ENCODE data around the gene PSORS1C2. TPM values are rescaled to one million over a fixed set of nuclear protein-coding genes. Genes with fewer than 3 reads are reported as not detected.

Gene PSORS1C2
- total and polyA plus RNA-seq, 2 donors (not counting 3 experiments of a cell fraction or from before 2014, with no cell fraction given), result not detected

DNA sequence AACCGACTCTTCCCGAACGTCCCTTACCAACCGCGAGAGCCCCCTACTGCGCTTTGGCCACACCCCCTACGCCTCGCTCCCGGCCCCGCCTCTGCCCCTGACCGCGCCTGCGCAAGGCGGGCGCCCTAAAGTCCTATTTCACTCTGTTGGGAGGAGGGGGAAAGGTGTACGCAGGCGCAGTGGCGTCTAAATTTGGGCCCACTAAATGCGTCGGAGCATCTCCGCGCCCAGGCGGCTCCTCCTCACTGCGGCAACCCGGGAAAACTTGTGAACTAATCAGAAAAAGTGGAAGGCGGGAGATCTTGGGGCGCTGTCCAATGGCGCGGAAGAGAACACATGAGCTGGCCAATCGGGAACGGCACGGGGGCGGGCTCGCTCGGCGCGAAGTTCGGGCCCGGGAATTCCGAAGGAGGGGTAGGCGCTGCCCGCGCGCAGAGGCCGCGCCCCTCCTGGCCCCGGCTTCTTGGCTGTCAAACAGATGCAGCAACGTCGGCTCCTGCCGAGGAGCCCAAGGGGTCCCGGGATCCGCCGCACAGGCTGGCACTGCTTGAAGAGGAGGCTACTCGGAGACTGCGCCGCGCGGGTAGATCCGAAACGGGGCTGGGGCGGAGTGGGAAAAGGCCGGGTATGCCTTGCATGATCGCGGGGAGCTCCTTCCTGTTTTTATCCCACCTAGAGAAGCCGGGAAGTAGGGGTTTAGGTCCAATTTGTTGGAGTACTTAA lies 19.4 kb upstream of the PSORS1C2 start, which contains the start of gene TCF19:
Gene TCF19 (plus strand): TSS at position 450 of the 723 bp plus-strand sequence. CDS start 881 bp downstream, outside the sequence.
- Histone ChIP-seq H3K9me3 (replicated peaks; ENCODE audit: control insufficient read depth, insufficient read depth, low read length) (no peaks in the 10 kb centered on the region), H3K4me1 (ENCODE audit: control insufficient read depth, extremely low read depth, insufficient read depth, low read length) (peaks cover 12% of the 10 kb centered on the region), H3K9ac (replicated peaks; ENCODE audit: extremely low read depth, insufficient read depth, low read length) (peak within 1 kb of the TSS; percentile 89), H3K9me1 (replicated peaks; ENCODE audit: control insufficient read depth, extremely low read depth, insufficient read depth, low read length) (no peaks in the 10 kb centered on the region), H3K79me2 (ENCODE audit: control insufficient read depth, insufficient read depth, low read length) (peaks cover 15% of the 10 kb centered on the region), H3K4me3 (replicated peaks in 1 of 3; ENCODE audit: insufficient read depth in 1 of 3, low read depth in 1 of 3, low read length in 3 of 3) (peak within 1 kb of the TSS; percentile 72 to 90 (median 90)), H3K27ac (ENCODE audit: insufficient read depth, low read depth, low read length) (peak within 1 kb of the TSS; percentile 30), H3K36me3 (ENCODE audit: control insufficient read depth in 2 of 2, extremely low read depth in 1 of 2, insufficient read depth in 2 of 2, low read length in 2 of 2) (no peaks in the 10 kb centered on the region), H2AFZ (ENCODE audit: low read depth, low read length) (peak within 1 kb of the TSS; percentile 96), H3K27me3 (ENCODE audit: control insufficient read depth in 2 of 2, insufficient read depth in 2 of 2, low read length in 2 of 2) (no peaks in the 10 kb centered on the region), H3K4me2 (ENCODE audit: insufficient read depth, low read length) (peak within 1 kb of the TSS; percentile 97), H4K20me1 (replicated peaks; ENCODE audit: control insufficient read depth, extremely low read depth, insufficient read depth, low read length) (no peaks in the 10 kb centered on the region)
- TF ChIP-seq GATA2 (IDR thresholded peaks at IDR 0.05; ENCODE audit: insufficient read depth, insufficient read length, low read depth, low read length) (no peak), POLR2A (IDR thresholded peaks at IDR 0.05; ENCODE audit: low read depth, low read length) (peak; percentile 3)
- TF ChIP-seq, protein P1, sequence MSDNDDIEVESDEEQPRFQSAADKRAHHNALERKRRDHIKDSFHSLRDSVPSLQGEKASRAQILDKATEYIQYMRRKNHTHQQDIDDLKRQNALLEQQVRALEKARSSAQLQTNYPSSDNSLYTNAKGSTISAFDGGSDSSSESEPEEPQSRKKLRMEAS (IDR thresholded peaks at IDR 0.05; ENCODE audit: insufficient read depth, insufficient read length), result peak; percentile 42
- FAIRE-seq (peak; percentile 99), DNase-seq (ENCODE audit: low read depth, low spot score) (peak; percentile 100)
- dilution Hi-C loops (cut with MboI; ENCODE audit: extremely low pct_ligation_motif_present, low sequenced_read_pairs), result no loop called here
- CTCF ChIA-PET, result interaction anchor here (0.6 to 3.7 kb wide), 11 partner anchors 11 to 370 kb away, joined by 3 to 16 read pairs (median 4); partner anchors contain the start of gene PSORS1C2
- no TSS peak for BruUV-seq (replicated peaks)
- POLR2A ChIA-PET, result interaction anchor here (1.3 kb wide), 1 partner anchor 10 kb away, joined by 3 read pairs; no protein-coding TSS in a partner anchor
- intact Hi-C loops (cut with micrococcal nuclease), result loop anchor here (1.0 kb wide), 3 partner anchors 22 to 36 kb away; no protein-coding TSS in a partner anchor

DNA sequence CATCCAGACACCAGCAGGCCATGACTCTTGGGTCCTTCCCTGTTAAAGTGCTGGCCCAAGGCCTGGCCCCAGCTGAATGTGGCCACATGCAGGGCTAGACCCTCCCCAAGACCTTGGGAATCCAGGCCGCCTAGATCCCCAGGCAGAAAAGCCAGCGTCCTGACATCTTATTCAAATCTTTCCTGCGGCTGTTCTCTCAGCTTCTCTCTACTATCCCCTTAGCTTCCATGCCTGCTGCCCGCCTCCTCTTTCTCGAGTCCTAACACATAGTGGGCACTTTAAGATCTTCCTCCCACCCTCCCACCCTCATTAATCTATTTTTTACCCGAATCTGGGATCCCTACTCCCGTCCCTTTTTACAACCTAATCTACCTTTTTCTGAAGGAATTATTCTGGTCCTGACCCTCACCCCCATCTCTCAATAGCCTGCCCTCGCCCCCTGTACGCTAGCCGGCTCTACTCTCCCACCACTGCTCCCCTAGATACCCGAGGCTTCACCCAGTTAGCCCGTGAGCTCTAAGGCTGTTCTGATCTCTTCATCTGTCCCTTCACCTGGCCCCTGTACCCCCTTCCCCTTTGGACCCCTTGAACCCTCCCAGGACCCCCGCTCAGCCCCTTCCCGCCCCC lies 18.8 kb upstream of the PSORS1C2 start, which contains the start of gene CCHCR1:
Gene CCHCR1 (minus strand): TSS at position 290 of the 627 bp plus-strand sequence. CDS start 202 bp downstream, at position 88.
- ChIA-PET CTCF (interaction anchor here (0.6 to 3.7 kb wide), 10 partner anchors 10 to 370 kb away, joined by 3 to 16 read pairs (median 4); partner anchors contain the start of gene PSORS1C2), POLR2A (interaction anchor here (1.3 kb wide), 1 partner anchor 10 kb away, joined by 3 read pairs; no protein-coding TSS in a partner anchor)
- BruUV-seq (replicated peaks), result no TSS peak
- no peak for DNase-seq (ENCODE audit: low read depth, low spot score)
- H3K9ac ChIP-seq (replicated peaks; ENCODE audit: extremely low read depth, insufficient read depth, low read length), result peak within 1 kb of the TSS; percentile 89
- H3K9me3 ChIP-seq (replicated peaks; ENCODE audit: control insufficient read depth, insufficient read depth, low read length), result no peaks in the 10 kb centered on the region
- intact Hi-C loops (cut with micrococcal nuclease), result loop anchor here (1.0 kb wide), 3 partner anchors 23 to 35 kb away; no protein-coding TSS in a partner anchor
- H3K9me1 ChIP-seq (replicated peaks; ENCODE audit: control insufficient read depth, extremely low read depth, insufficient read depth, low read length), result no peaks in the 10 kb centered on the region
- peak within 1 kb of the TSS; percentile 30 for H3K27ac ChIP-seq (ENCODE audit: insufficient read depth, low read depth, low read length)
- no peaks in the 10 kb centered on the region for H3K27me3 ChIP-seq (ENCODE audit: control insufficient read depth in 2 of 2, insufficient read depth in 2 of 2, low read length in 2 of 2)
- dilution Hi-C loops (cut with MboI; ENCODE audit: extremely low pct_ligation_motif_present, low sequenced_read_pairs), result no loop called here
- H3K4me1 ChIP-seq (ENCODE audit: control insufficient read depth, extremely low read depth, insufficient read depth, low read length), result peaks cover 12% of the 10 kb centered on the region
- H3K4me2 ChIP-seq (ENCODE audit: insufficient read depth, low read length), result peak within 1 kb of the TSS; percentile 97
- FAIRE-seq, result no peak
- H3K4me3 ChIP-seq (replicated peaks in 1 of 3; ENCODE audit: insufficient read depth in 1 of 3, low read depth in 1 of 3, low read length in 3 of 3), result peak within 1 kb of the TSS; percentile 72 to 90 (median 90)
- TF ChIP-seq EZH2 (IDR thresholded peaks at IDR 0.05; ENCODE audit: borderline replicate concordance, low read depth, low read length, severe bottlenecking), result no peak
- no peak for TF ChIP-seq GATA2 (IDR thresholded peaks at IDR 0.05; ENCODE audit: insufficient read depth, insufficient read length, low read depth, low read length)
- TF ChIP-seq MYC (IDR thresholded peaks at IDR 0.05; ENCODE audit: low read depth, low read length), result no peak
- TF ChIP-seq, protein P2, sequence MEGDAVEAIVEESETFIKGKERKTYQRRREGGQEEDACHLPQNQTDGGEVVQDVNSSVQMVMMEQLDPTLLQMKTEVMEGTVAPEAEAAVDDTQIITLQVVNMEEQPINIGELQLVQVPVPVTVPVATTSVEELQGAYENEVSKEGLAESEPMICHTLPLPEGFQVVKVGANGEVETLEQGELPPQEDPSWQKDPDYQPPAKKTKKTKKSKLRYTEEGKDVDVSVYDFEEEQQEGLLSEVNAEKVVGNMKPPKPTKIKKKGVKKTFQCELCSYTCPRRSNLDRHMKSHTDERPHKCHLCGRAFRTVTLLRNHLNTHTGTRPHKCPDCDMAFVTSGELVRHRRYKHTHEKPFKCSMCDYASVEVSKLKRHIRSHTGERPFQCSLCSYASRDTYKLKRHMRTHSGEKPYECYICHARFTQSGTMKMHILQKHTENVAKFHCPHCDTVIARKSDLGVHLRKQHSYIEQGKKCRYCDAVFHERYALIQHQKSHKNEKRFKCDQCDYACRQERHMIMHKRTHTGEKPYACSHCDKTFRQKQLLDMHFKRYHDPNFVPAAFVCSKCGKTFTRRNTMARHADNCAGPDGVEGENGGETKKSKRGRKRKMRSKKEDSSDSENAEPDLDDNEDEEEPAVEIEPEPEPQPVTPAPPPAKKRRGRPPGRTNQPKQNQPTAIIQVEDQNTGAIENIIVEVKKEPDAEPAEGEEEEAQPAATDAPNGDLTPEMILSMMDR (IDR thresholded peaks at IDR 0.05; ENCODE audit: extremely low read depth in 1 of 2, insufficient read depth in 1 of 2, low read depth in 1 of 2, low read length in 2 of 2), result no peak
- no peak for TF ChIP-seq POLR2AphosphoS5 (IDR thresholded peaks at IDR 0.05; ENCODE audit: insufficient read depth, low read depth, low read length)
- TF ChIP-seq POLR2A (IDR thresholded peaks at IDR 0.05; ENCODE audit: low read depth, low read length), result no peak
- TF ChIP-seq JUN (IDR thresholded peaks at IDR 0.05; ENCODE audit: borderline replicate concordance, insufficient read depth, insufficient read length, low read depth), result no peak
- no peak for TF ChIP-seq FOS (IDR thresholded peaks at IDR 0.05; ENCODE audit: borderline replicate concordance, insufficient read depth, low read length)
- TF ChIP-seq, protein P1 (IDR thresholded peaks at IDR 0.05; ENCODE audit: insufficient read depth, insufficient read length), result no peak
- peaks cover 15% of the 10 kb centered on the region for H3K79me2 ChIP-seq (ENCODE audit: control insufficient read depth, insufficient read depth, low read length)
- peak within 1 kb of the TSS; percentile 96 for H2AFZ ChIP-seq (ENCODE audit: low read depth, low read length)
- H4K20me1 ChIP-seq (replicated peaks; ENCODE audit: control insufficient read depth, extremely low read depth, insufficient read depth, low read length), result no peaks in the 10 kb centered on the region
- H3K36me3 ChIP-seq (ENCODE audit: control insufficient read depth in 2 of 2, extremely low read depth in 1 of 2, insufficient read depth in 2 of 2, low read length in 2 of 2), result no peaks in the 10 kb centered on the region
